ENCODE results near the gene CPA5. TPM values are rescaled to one million over a fixed set of nuclear protein-coding genes. Genes with fewer than 3 reads are reported as not detected.
A peak's percentile ranks its signal among the peaks of the same experiment; 100 is the strongest.

The CPA5 gene
- total RNA-seq, 2 donors from 2014 or later: not detected

DNA sequence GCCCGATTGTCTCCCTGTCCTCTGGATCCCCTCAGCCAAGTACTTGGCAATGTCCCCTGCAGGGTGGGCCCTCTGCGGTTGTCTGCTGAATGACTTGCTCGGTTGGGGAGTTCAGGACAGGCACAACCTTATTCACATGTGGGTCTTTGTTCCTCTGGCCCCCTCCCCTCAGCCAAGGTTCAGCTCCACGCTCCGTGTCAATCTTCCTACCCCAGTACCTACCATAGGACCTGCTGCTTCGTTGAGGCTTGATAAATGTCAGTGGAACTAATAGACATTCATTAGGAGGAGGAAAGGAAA is 7.1 kb downstream of the CPA5 start:
- TF ChIP-seq, protein P1, sequence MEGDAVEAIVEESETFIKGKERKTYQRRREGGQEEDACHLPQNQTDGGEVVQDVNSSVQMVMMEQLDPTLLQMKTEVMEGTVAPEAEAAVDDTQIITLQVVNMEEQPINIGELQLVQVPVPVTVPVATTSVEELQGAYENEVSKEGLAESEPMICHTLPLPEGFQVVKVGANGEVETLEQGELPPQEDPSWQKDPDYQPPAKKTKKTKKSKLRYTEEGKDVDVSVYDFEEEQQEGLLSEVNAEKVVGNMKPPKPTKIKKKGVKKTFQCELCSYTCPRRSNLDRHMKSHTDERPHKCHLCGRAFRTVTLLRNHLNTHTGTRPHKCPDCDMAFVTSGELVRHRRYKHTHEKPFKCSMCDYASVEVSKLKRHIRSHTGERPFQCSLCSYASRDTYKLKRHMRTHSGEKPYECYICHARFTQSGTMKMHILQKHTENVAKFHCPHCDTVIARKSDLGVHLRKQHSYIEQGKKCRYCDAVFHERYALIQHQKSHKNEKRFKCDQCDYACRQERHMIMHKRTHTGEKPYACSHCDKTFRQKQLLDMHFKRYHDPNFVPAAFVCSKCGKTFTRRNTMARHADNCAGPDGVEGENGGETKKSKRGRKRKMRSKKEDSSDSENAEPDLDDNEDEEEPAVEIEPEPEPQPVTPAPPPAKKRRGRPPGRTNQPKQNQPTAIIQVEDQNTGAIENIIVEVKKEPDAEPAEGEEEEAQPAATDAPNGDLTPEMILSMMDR (conservative IDR thresholded peaks at IDR 0.05): no peak
- no peaks in the 10 kb centered on the region for H3K9me3 Mint-ChIP-seq
- Histone ChIP-seq H3K36me3 (ENCODE audit: control insufficient read depth, insufficient read depth, low read length) (no peaks in the 10 kb centered on the region), H3K4me1 (ENCODE audit: control insufficient read depth, insufficient read depth, low read length) (peaks cover 5% of the 10 kb centered on the region), H3K27ac (ENCODE audit: low read depth, low read length) (peak overlapping the region; percentile 97), H3K27me3 (ENCODE audit: control insufficient read depth, insufficient read depth, low read length, poor library complexity, severe bottlenecking) (peaks cover 6% of the 10 kb centered on the region), H3K9me3 (ENCODE audit: control insufficient read depth, low read length) (no peaks in the 10 kb centered on the region), H3K9ac (ENCODE audit: extremely low read depth, low read length, poor library complexity, severe bottlenecking) (no peak overlapping the region), H3K4me3 (ENCODE audit: low read length) (no peak overlapping the region)
- H3K4me1 Mint-ChIP-seq: peaks cover 32% of the 10 kb centered on the region
- no peak overlapping the region for H3K4me3 Mint-ChIP-seq
- peaks cover 11% of the 10 kb centered on the region for H3K27me3 Mint-ChIP-seq (ENCODE audit: insufficient read depth)
- H3K36me3 Mint-ChIP-seq (ENCODE audit: low read depth): no peaks in the 10 kb centered on the region
- no peak overlapping the region for H3K27ac Mint-ChIP-seq
- 57 to 73% methylated on average over 2 to 6 of the region's 6 CpGs for WGBS, 2 experiments (ENCODE audit: insufficient coverage in 1 of 2, insufficient read length in 1 of 2)
- DNase-seq: no peak

DNA sequence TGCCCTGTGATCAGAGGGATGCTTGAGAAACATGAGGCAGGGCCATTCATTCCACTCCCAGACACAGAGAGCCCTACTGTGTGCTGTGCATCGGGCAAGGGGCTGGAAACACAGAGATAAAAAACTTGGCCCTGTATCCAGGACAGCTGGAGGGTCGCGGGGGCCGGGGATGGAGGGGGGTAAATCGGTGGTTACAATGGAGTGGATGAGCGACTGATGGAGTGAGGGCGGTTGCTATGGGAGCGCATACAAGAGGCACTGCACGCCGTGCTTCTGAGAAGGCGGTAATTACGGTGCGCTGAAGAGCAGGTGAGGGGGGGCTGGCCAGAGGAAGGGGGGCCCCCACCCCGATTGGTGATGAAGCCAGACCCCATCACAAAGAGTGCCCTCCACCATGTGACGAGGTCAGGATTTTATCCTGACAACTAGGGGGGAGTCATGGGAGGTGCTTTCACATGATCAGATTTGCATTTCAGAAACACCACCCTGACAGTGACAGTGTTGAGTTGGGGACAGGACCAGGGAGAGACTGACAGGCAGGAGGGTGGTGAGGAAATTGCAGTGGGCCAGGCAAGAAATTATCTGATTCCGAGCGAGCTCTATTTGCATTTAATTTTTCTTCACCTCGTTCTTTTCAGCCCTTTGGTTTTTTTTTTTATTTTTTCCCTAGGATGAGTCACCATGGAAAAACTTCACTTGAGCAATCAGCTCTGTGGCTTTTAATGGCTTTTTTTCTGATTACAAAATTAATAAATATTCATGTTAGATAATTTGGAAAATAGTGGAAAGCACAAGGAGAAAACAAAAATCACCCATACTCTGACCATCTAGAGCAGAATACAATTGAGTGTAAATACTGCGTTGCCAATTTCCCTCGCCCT is 7.8 kb downstream of the CPA5 start:
- Mint-ChIP-seq H3K27me3 (ENCODE audit: insufficient read depth) (peaks cover 11% of the 10 kb centered on the region), H3K4me1 (peaks cover 33% of the 10 kb centered on the region), H3K36me3 (ENCODE audit: low read depth) (no peaks in the 10 kb centered on the region), H3K9me3 (no peaks in the 10 kb centered on the region), H3K4me3 (no peak overlapping the region), H3K27ac (no peak overlapping the region)
- DNase-seq: no peak
- H3K4me3 ChIP-seq (ENCODE audit: low read length): no peak overlapping the region
- peaks cover 6% of the 10 kb centered on the region for H3K27me3 ChIP-seq (ENCODE audit: control insufficient read depth, insufficient read depth, low read length, poor library complexity, severe bottlenecking)
- H3K27ac ChIP-seq (ENCODE audit: low read depth, low read length): peak overlapping the region; percentile 97
- no peak overlapping the region for H3K9ac ChIP-seq (ENCODE audit: extremely low read depth, low read length, poor library complexity, severe bottlenecking)
- no peaks in the 10 kb centered on the region for H3K9me3 ChIP-seq (ENCODE audit: control insufficient read depth, low read length)
- WGBS, 2 experiments (ENCODE audit: insufficient coverage in 1 of 2, insufficient read length in 1 of 2): 65 to 80% methylated on average over 16 to 20 of the region's 20 CpGs
- peaks cover 5% of the 10 kb centered on the region for H3K4me1 ChIP-seq (ENCODE audit: control insufficient read depth, insufficient read depth, low read length)
- TF ChIP-seq, protein P1 (conservative IDR thresholded peaks at IDR 0.05): no peak
- no peaks in the 10 kb centered on the region for H3K36me3 ChIP-seq (ENCODE audit: control insufficient read depth, insufficient read depth, low read length)

DNA sequence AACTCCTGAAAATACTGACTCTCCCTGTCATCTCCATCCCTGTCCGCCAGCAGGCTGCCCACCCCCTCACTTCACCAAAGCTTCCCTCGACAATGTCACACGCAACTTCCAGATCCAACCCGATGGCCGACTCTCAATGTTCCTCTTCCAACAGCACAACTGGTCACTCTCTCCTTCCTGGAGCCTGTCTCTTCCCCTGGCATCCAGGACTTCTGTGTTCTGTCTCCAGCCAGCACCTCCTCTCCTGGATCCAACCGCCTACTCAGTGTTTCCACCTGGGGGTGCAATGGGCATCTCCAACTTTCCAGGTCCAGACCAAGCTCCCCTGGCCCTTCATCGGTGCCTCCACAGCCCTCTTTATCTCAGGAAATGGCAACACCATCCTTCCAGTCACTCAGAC is 8.6 kb downstream of the CPA5 start:
- TF ChIP-seq, protein P1 (conservative IDR thresholded peaks at IDR 0.05): no peak
- Mint-ChIP-seq H3K4me1 (peaks cover 33% of the 10 kb centered on the region), H3K27me3 (ENCODE audit: insufficient read depth) (peaks cover 10% of the 10 kb centered on the region), H3K9me3 (no peaks in the 10 kb centered on the region), H3K27ac (no peak overlapping the region), H3K36me3 (ENCODE audit: low read depth) (no peaks in the 10 kb centered on the region), H3K4me3 (no peak overlapping the region)
- 90 to 91% methylated on average over 6 to 7 of the region's 7 CpGs for whole genome bisulfite sequencing, 2 experiments (ENCODE audit: insufficient coverage in 1 of 2, insufficient read length in 1 of 2)
- Histone ChIP-seq H3K9me3 (ENCODE audit: control insufficient read depth, low read length) (no peaks in the 10 kb centered on the region), H3K27ac (ENCODE audit: low read depth, low read length) (no peak overlapping the region), H3K27me3 (ENCODE audit: control insufficient read depth, insufficient read depth, low read length, poor library complexity, severe bottlenecking) (peaks cover 6% of the 10 kb centered on the region), H3K9ac (ENCODE audit: extremely low read depth, low read length, poor library complexity, severe bottlenecking) (no peak overlapping the region), H3K4me3 (ENCODE audit: low read length) (no peak overlapping the region), H3K4me1 (ENCODE audit: control insufficient read depth, insufficient read depth, low read length) (peaks cover 5% of the 10 kb centered on the region), H3K36me3 (ENCODE audit: control insufficient read depth, insufficient read depth, low read length) (no peaks in the 10 kb centered on the region)
- DNase-seq: no peak

All from endodermal cell (in vitro differentiated cells).